NCI-H510A (cell line): Measurements from ENCODE around the gene PROM2.

Experiments
- DNase-seq: peaks from one replicate; lab custom pipeline; 2025; lab: John Stamatoyannopoulos, UW

PROM2 gene

GRCh38 chr2:95284886-95285541 is 10.8 kb downstream of the PROM2 start:
- no peak for DNase-seq

DNA sequence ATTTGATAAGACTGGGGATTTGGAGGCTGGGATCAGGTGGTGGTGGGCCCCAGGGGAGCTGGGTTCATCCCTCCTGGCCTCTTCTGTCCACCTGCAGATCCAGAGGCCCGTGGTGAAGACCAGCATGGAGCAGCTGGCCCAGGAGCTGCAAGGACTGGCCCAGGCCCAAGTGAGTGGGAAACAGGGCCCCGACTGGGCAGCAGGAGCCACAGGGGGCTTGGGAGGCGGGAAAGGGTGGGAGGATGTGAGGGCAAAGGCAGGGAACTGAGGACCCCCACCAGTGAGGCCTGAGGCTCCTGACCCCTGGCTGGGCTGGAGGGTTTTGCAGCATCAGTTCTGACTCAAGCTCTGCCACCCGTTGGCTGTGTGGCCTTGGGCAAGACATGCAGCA is 11.3 kb downstream of the PROM2 start:
- DNase-seq, result no peak

GRCh38 chr2:95287336-95287735 is 13.1 kb downstream of the PROM2 start:
- DNase-seq, result no peak

GRCh38 chr2:95287806-95288205 is 13.6 kb downstream of the PROM2 start:
- no peak for DNase-seq

DNA sequence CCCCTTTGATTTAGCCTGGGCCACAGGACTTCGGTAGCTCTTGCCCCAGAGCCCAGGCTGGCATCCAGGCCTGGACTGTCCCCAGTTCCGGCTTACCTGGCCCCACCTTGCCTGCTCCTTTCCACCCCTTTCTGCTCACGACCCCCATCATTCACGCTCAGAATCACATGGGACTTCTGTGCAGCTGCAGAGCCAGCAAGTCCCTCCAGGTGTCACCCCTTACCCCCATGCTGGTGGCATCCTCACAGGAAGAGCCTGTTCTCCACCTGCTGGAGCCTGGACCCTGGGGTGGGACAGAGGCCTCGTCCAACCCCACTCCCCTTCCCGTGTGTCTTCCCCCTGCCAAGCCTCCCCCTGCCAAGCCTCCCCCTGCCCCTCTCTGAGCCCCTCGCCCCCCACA is 15.0 kb downstream of the PROM2 start:
- no peak for DNase-seq

GRCh38 chr2:95291222-95291621 is 17.0 kb downstream of the PROM2 start:
- no peak for DNase-seq

DNA sequence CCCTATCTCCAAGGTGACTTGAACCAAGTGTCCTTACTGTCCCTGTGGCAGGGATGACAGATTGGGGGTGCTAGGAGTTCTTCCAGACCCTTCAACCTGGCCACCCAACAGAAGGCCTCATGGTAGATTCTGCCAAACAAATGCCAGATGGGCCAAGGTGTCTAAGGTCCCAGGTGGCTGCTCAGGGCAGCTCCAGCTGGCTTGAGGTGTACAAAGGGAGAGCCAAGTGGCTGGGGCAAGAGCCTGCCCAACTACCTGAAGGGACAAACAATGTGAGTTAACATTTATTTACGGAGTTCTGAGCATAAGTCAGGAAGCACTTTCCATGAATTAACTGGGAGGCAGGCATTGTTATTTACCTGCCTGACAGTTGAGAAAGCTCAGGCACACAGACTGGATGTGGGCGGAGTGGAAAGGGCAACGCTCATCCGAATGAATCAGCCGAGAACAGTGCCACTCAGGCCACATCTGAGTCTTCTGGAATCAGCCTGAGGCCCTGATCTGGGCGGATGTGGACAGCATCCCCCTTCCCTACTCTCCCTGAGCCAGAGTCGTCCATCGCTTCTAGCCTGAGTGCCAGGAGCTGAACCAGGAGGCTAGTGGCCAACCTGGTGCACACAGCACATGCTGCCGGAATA is 18.5 kb downstream of the PROM2 start:
- DNase-seq, result no peak

DNA sequence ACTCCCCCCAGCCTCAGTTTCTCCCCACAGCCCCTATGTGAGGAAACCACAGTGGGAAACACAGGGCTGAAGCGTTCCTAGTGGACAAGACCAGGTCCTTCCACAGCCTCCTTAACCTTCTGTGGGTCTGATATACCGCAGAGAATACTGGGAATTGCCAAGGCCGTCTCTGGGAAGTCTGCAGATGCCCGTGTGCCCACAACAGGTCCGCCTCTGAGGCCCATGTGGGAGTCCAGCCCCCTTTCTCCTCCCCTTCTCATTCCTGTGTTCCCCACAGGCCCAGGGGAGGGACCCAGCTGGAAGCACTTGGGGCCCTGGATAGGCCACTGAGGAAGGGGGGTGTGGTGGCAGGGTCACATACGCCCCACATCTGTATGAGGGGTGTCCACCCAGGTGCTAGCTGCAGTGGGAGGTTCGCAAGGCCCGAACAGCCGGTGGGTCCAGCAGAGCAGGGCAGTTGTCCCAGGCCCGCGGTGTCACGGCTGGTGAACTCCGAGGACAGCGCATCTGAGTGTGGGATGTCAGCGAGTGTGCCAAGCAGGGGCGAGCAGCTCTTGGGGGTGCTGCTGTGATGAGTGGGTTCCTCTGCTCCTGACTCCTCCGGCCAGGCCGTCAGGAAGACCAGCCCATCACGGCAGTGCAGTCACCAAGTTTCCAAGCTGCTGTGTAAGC is 20.5 kb downstream of the PROM2 start:
- DNase-seq, result no peak

GRCh38 chr2:95295376-95295775 is 21.1 kb downstream of the PROM2 start:
- no peak for DNase-seq

GRCh38 chr2:95296011-95296410 is 21.8 kb downstream of the PROM2 start:
- DNase-seq, result no peak

DNA sequence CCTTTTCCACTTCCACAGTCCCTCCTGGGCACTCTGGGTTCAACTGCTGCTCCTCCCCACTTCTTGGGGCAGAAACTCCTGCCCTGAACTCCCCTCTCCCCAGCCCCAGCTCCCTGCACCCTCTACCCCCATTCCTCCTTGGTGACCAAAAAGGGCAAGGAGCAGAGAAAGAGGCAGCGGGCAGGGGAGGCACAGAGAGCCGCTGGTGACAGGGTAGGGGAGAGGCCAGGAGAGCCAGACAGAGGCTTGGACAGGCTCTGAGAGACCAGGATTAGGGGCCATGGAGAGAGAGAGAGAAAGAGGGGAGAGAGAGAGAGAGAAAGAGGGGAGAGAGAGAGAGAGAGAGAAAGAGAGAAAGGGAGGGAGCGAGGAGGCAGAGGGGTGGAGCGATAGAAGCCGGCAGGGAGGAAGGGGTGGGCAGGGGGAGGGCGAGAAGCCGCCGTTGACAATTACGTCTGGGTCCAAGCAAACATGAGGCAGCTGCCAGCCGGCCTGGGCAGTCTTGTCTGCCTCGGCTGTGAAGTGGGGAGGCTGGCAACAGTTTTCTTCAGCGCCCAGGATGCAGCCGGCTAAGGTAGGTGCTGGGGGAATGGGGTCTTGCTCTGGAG is 22.7 kb downstream of the PROM2 start, which contains the start of gene KCNIP3:
Gene KCNIP3 (plus strand): TSS at position 468 of the 608 bp plus-strand sequence. CDS start 92 bp downstream, at position 560.
- no peak for DNase-seq

GRCh38 chr2:95297639-95298395 is 23.6 kb downstream of the PROM2 start:
- DNase-seq, result no peak

DNA sequence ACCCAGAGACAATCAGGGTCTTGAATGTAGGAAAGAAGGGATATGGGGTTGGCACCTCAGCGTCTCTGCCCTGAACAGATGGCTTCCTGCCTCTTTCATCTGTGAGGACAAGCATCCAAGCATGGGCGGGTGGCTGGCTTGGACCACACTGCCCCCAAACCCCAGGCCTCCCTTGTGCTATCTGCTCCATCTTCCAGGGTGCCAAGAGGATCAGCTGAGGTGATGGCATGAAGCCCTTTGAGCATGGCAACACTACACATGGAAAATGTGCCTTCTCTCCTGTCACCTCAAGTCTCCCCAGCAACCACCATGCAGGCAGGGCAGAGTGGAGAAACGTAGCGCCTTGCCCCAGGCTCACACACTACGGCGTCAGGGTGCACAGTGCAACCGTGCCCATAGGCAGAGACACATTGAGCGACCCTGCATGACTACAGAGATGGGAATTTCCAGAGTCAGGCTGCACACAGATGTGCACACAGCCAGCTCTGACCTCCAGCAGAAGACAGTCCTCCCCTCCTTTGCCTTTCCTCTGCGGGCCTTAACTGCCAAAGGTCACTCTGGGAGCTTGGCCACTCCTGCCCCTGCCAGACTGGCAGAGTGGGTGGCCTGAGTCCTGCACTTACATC is 24.4 kb downstream of the PROM2 start:
- no peak for DNase-seq

DNA sequence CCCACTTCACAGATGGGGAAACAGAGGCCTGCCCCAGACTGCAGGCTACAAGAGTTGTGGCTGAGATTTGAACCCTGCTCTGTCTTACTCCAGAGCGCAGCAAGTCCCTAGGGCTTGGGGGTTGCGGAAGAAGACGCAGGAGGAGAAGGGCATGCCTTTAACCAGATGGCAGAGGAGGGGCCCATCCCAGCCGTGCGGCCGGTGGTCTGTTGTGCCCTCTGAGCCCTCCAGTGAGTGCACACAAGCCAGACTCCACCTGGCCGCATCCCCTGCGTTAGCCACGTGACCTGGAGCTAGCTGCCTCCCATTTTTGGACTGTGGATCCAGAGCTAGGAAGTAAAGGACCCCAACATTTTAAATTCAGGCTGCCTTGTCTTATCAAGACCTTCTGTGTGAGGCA is 25.7 kb downstream of the PROM2 start:
- no peak for DNase-seq

- no peak for DNase-seq
Measured at GRCh38 chr2:95300450-95300849, 26.2 kb downstream of the PROM2 start.

GRCh38 chr2:95301186-95301585 is 26.9 kb downstream of the PROM2 start:
- no peak for DNase-seq

GRCh38 chr2:95301876-95302641 is 27.8 kb downstream of the PROM2 start:
- no peak for DNase-seq

- DNase-seq, result no peak
Measured at GRCh38 chr2:95303191-95303919, 29.1 kb downstream of the PROM2 start.

GRCh38 chr2:95305380-95306061 is 31.3 kb downstream of the PROM2 start:
- no peak for DNase-seq
